ENCODE data around the gene POU6F2. TPM values are rescaled to one million over a fixed set of nuclear protein-coding genes. Genes with fewer than 3 reads are reported as not detected.

Gene POU6F2
- total RNA-seq, 4 donors from 2014 or later = not detected

GRCh38 chr7:39356172-39356925 lies 378.6 kb downstream of the POU6F2 start:
- 88% methylated on average over 7 of the region's 7 CpGs for WGBS
- intact Hi-C loops (cut with DNase I) = no loop called here
- no peak for TF ChIP-seq POLR2A (IDR thresholded peaks at IDR 0.05; ENCODE audit: low read depth)
- TF ChIP-seq EP300 (IDR thresholded peaks at IDR 0.05) = no peak
- TF ChIP-seq CTCF (IDR thresholded peaks at IDR 0.05) = no peak
- TF ChIP-seq POLR2AphosphoS5 (IDR thresholded peaks at IDR 0.05) = no peak
- no peak for DNase-seq (ENCODE audit: extremely low spot score)
- H3K27me3 ChIP-seq = no peaks in the 10 kb centered on the region
- no peak overlapping the region for H3K4me3 ChIP-seq
- peaks cover 8 to 14% (median 9%) of the 10 kb centered on the region in 4 donors for H3K4me1 ChIP-seq
- H3K9me3 ChIP-seq = no peaks in the 10 kb centered on the region
- no peak overlapping the region for H3K27ac ChIP-seq (replicated peaks in 1 of 4)
- no peaks in the 10 kb centered on the region for H3K36me3 ChIP-seq

GRCh38 chr7:39357648-39358047 lies 379.9 kb downstream of the POU6F2 start:
- Histone ChIP-seq H3K27ac (replicated peaks in 1 of 4) (no peak overlapping the region), H3K4me3 (no peak overlapping the region), H3K9me3 (no peaks in the 10 kb centered on the region), H3K36me3 (no peaks in the 10 kb centered on the region), H3K4me1 (peaks cover 8 to 14% (median 9%) of the 10 kb centered on the region in 4 donors), H3K27me3 (no peaks in the 10 kb centered on the region)
- TF ChIP-seq CTCF (IDR thresholded peaks at IDR 0.05) (no peak), POLR2AphosphoS5 (IDR thresholded peaks at IDR 0.05) (no peak), POLR2A (IDR thresholded peaks at IDR 0.05; ENCODE audit: low read depth) (no peak), EP300 (IDR thresholded peaks at IDR 0.05) (no peak)
- 37% methylated on average over 3 of the region's 3 CpGs for WGBS
- no peak for DNase-seq (ENCODE audit: extremely low spot score)
- intact Hi-C loops (cut with DNase I) = no loop called here

- TF ChIP-seq POLR2AphosphoS5 (IDR thresholded peaks at IDR 0.05) = no peak
- no peak for TF ChIP-seq POLR2A (IDR thresholded peaks at IDR 0.05; ENCODE audit: low read depth)
- no peak for TF ChIP-seq EP300 (IDR thresholded peaks at IDR 0.05)
- no peak for TF ChIP-seq CTCF (IDR thresholded peaks at IDR 0.05)
- no peaks in the 10 kb centered on the region for H3K9me3 ChIP-seq
- intact Hi-C loops (cut with DNase I) = no loop called here
- 50% methylated on average over 4 of the region's 4 CpGs for WGBS
- H3K27me3 ChIP-seq = no peaks in the 10 kb centered on the region
- DNase-seq (ENCODE audit: extremely low spot score) = no peak
- H3K4me1 ChIP-seq = no peaks in the 10 kb centered on the region
- H3K4me3 ChIP-seq = no peak overlapping the region
- H3K36me3 ChIP-seq = no peaks in the 10 kb centered on the region
- H3K27ac ChIP-seq (replicated peaks in 1 of 4) = no peak overlapping the region
These were observed 382.3 kb downstream of the POU6F2 start for GRCh38 chr7:39360038-39360437.

- TF ChIP-seq POLR2AphosphoS5 (IDR thresholded peaks at IDR 0.05) (no peak), EP300 (IDR thresholded peaks at IDR 0.05) (no peak), CTCF (IDR thresholded peaks at IDR 0.05) (no peak), POLR2A (IDR thresholded peaks at IDR 0.05; ENCODE audit: low read depth) (no peak)
- H3K27ac ChIP-seq (replicated peaks in 1 of 4) = no peak overlapping the region
- no peak overlapping the region for H3K4me3 ChIP-seq
- H3K27me3 ChIP-seq = no peaks in the 10 kb centered on the region
- no peaks in the 10 kb centered on the region for H3K36me3 ChIP-seq
- no peaks in the 10 kb centered on the region for H3K4me1 ChIP-seq
- DNase-seq (ENCODE audit: extremely low spot score) = no peak
- intact Hi-C loops (cut with DNase I) = no loop called here
- WGBS = 83% methylated on average over 1 of the region's 1 CpG
- H3K9me3 ChIP-seq = no peaks in the 10 kb centered on the region
These were observed 383.1 kb downstream of the POU6F2 start for GRCh38 chr7:39360766-39361165.
